GM21447 (cell line): ENCODE measurements around the gene PFDN1.
"Not testable (repeated sequence)": the region's sequence is repeated elsewhere in the genome, so short reads cannot be mapped to it uniquely, and the experiment has no call there.

Source experiments
- ATAC-seq: cut with Tn5 transposase; IDR thresholded peaks from one replicate; pipeline ENCODE4 v1.9.1; 2021; ENCODE audit not compliant: unreplicated experiment

Gene PFDN1, protein sequence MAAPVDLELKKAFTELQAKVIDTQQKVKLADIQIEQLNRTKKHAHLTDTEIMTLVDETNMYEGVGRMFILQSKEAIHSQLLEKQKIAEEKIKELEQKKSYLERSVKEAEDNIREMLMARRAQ

DNA sequence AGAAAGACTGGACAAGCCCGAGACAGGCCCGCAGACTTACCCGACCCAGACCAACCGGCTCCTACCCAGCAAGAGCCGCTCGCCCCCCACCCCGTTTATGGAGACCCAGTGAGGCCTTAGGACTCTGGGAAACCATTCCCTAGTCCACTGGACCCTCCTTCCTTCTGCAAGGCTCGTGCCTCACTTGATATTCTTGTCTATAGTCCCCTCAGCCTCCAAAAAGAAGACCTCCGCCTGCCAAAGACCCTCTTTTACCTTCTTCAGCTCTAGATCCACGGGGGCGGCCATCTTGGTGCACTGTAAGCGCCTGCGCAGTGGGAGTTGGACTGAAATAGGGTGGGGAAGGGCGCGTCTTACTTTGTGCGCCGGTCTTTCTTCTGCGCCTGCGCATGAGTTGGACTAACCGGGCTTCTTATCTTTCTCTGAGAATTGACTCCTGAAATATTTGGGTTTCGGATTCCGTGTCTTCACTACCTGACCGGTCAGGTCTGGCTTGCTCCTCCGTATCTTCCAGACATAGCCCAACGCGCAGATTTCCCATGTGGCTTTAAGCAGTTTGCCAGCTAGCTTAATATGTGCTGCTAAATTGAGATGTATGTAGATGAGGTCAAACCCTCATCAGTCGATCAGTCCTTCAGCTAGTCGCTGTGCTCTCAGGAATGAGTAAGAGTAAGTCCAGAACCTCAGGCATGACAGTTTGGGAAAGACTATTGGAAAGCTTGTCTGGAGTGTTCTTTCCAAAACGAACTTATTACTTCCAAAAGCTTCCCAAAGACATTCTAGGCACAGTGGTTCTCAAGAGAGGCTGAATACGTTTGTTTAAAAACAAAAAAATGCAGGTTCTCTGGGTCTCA is at the start of gene PFDN1:
TSS of gene PFDN1 (minus strand) at position 316 of the 854 bp plus-strand sequence. CDS start at position 288, 28 bp downstream.
- peak; percentile 97 for ATAC-seq

DNA sequence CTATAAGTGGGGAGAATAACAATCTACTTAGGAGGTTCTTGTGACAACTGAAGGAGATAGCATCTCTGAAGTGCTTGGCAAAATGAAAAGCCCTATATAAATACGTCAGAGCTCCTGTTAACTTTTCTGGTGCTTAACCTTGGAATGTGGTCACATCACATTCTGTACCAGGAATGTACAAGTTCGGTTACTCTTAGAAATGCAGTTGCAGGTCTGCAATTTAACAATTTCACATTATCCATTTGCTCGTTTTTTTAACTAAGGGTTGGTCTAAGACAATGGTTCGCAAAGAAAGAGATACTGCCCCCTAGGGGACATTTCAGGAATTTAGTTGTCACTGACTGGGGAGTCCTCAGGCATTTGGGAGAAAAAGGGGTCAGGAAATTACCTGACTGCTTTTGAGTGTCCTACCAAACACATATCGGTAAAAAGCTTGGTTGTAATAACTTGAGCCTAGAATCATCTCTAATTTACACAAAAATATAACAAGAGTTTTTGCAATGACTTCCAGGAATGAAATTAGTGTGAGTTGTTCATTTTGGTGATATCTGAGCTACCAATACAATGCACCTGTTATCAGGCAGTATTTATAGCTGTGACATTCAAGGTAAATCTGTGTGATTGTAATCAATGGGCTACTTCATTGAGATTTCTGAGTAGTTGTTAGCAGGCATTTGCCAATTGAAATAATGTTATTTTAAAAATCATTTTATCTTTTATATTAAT is 48.9 kb upstream of the PFDN1 start:
- peak; percentile 48 for ATAC-seq

DNA sequence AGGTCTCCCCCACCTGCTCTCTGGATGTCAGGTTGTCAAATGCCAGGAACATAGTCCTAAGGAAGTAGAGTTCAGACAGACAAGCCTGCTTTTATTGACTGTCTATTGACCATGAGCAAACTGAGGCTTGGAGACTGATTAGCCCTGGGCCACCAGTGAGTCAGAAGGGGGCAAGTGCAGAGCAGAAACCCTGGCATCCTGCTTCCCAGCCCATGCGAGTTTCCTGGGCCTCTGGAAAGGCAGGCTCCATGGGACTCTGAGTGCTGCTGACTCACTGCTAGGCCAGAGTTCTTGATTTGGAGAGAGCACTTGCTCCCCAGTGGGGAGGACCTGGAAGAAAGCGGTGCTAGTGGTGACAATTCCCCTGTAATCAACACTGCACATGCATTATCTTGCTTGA is 46.3 kb upstream of the PFDN1 start:
- ATAC-seq, result no peak

DNA sequence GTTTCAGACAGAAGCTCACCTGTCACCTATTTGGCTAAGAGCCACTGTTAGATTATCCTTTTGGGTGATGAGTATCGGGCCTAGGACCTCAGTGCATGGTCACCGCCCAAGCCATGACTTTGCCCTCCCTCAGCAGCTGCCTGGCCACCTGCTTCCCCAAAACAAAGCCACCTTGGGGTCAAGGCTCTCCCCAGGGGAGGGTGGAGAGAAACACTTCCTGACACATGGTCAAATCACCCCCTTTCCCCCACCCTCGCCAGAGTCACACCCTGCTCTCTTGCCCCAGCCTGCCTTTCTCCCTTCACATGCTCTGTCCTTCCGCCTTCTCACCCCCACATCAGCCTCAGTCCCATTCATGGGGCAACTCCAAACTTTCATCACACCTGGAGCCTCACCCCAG is 45.2 kb upstream of the PFDN1 start:
- ATAC-seq, result no peak

DNA sequence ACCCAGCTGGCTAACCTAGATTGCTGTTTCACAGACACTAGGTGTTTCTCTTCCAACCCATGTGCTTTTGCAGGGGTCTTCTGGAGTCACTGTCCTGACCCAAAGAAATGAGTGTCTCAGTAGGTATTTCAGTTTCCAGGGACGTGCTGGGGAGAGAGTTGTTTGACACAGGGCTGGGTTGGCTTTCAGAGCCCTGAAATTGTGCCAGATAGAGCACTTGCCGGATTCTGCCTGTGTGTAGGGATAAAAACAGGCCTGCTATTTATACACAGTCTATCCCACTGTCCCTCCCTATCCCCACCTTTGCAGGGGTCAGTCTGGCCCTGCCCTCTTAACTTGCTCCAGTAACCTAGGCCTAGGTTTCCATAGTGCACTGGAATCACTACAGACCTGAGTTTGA is 44.5 kb upstream of the PFDN1 start:
- ATAC-seq, result no peak

DNA sequence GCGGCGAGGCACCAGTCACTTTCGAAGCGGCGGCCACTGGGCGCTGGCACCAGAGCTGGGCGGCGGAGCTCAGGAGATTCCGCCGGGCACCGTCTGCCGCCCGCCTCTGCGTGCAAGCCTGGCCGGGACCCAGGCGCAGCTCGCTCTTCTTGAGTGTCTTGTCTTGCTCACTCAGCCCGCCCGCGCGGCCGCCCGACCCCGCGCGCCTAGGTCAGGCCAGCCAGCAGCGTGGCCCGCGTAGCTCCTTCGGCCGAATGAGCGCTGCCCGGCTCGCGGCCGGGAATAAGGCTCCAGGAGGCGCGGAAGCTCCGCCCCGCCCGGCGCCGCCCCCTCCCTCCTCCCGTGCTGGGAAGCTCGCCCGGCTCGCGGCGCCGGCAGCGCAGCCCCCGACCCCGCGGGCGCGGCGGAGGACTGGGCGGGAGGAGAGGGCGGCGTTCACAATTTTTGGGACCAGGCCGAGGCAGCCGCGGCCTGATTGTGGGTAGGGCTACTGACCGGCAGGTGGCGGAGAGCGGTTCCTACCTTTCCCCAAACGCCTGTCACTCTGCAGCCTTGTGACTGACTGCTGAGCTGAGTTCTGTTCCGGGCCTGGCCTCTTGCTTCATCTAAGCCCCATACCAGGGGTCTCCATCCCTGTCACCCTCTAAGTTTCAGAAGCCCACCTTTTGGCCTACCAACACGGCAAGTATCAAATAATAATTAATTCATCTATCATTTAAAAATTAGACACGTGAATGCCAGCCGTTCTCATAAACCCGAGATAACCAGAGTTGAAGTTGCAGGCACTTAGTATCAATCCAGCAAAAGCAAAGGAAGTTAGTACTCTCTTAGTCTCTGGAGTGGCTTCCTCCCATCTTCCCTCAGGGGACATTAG is 43.7 kb upstream of the PFDN1 start, which contains the start of gene HBEGF:
TSS of gene HBEGF (minus strand) at position 256 of the 874 bp plus-strand sequence. CDS start 275 bp downstream, outside the sequence.
- peak; percentile 74 for ATAC-seq

DNA sequence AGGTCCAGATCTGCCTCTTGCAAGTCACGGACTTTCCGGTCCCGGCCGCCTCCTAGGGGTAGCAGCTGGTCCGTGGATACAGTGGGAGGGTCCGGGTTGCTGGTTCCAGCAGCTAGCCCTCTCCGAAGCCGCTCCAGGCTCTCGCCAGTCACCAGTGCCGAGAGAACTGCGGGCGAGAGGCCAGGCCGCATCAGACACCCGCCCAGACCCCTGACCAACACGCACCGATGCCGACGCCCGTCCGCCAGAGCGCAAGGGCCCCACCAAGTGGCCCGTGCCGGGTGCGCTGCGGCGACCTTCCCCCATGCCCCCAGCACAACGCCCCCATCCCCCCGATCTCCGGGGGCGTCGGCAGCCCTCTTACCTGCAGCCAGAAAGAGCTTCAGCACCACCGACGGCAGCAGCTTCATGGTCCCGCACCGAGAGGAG is 43.0 kb upstream of the PFDN1 start:
- no peak for ATAC-seq

DNA sequence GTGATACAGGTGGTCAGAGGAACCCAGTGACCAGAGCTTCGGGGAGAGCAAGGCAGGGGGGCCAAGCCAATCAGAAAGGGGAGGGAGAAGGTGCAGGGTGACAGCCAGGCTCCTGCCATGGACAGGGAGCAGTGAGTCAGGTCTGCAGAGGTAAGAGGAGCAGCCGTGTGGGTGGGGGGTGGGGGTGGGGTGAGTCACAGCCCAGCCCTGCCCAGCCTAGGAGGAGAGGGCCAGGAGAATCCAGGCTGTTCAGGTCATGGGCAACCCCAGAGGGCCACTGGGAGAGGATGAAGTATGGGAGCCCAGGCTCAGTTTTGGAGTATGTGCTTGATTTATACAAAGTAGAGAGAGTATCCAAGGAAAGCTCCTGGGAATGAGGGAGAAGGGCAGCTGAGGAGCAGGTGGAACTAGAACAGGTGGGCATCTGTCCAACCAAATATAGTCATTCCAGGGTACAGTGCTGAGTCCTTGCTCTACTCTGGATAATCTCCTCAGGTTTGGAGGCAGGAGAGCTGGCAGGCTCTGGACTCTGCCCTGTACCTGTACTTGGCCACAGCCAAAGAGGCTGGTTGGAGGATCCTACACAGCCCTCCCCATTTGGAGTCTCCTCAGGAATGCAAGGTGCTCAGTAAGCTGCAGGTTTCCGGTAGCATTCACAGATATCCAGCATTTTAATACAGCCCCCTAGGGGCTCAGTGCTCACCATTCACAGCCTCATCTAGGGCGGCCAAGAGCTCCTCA is 42.0 kb upstream of the PFDN1 start:
- ATAC-seq, result no peak

DNA sequence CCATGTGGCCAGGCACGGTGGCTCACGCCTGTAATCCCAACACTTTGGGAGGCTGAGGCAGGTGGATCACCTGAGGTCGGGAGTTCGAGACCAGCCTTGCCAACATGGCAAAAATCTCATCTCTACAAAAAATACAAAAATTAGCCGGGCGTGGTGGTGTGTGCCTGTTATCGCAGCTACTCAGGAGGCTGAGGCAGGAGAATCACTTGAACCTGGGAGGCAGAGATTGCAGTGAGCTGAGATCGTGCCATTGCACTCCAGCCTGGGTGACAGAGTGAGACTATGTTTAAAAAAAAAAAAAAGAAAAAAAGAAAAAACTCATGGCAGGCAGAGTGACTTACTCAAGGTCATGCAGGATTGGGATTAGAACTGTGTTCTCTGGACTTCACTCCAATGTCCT is 40.9 kb upstream of the PFDN1 start:
- not testable (repeated sequence) for ATAC-seq

DNA sequence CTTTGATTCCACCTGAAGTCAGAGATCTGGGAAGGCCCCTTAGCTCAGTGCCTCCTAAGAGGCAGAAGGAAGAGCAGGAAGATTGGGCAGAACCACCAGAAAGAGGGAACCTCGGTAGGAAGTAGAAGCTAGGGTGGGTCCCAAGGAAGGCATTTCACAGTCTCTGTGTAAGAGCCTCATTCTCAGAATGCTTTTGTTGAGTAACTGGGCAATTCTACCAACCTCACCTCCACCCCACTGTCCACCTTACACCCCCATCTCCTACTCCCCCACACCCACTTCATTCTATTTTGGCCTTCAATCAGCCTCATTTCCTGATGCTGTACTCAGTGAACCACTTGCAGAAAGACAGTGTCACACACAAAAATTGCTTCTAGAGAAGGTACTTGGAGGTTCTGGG is 40.0 kb upstream of the PFDN1 start:
- no peak for ATAC-seq

DNA sequence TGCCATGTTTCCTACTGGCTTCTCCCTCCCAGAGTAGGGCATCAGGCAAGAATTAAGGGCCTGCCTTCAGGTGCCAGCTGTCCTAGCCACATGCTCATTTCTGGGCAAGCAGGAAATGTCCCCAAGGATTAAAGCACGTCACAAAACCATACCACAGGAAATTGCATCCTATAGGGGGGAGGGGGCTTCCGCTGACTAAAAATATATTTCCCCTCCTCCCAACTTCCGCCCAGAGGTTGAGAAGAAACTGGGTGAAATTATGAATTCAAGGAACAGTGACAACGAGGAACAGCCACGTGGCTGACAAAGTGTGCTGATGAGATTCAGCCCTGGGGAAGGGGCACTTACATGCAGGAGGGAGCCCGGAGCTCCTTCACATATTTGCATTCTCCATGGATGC is 39.4 kb upstream of the PFDN1 start:
- no peak for ATAC-seq

DNA sequence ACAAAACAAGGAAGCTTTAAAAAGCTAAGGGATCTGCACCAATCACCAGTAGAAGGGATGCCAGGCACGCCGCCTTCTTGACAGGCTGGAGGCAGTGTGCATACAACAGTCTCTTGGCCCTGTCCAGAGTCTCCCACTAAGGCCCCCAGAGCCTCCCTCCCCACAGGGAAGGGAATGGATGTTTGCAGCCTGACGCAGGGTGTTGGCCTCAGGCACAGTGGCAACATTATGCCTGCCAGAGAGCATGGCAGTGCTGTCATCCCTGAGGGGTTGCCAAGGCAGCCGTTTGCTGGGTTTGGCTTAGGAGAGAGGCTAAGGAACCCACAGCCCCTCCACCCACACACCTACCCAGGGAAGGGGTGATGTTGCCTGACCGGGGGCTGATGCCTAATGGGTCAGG is 38.7 kb upstream of the PFDN1 start:
- ATAC-seq, result no peak

DNA sequence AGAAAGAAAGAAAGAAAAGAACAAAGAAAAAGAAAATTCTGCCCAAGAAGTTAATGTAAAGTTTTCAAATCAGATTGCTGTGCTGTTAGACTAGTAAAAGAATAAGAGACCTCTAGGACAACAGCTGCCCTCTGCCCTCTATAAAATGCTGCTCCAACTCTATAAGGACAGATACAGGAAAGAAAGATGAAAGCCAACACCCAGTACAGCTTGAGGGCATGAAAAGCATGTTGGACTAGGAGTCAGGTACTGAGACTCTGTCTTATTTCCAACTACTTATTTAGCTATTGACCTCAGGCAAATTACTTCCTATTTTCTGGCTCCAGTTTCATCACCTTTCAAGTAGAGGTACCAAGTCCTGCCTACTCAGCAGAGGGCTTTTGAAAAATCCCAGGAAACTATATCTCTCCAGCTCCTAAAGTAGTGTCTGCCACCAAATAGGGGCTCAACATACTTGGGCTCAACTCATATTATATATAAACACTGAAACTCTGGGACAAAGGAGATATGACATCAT is 37.8 kb upstream of the PFDN1 start:
- no peak for ATAC-seq

DNA sequence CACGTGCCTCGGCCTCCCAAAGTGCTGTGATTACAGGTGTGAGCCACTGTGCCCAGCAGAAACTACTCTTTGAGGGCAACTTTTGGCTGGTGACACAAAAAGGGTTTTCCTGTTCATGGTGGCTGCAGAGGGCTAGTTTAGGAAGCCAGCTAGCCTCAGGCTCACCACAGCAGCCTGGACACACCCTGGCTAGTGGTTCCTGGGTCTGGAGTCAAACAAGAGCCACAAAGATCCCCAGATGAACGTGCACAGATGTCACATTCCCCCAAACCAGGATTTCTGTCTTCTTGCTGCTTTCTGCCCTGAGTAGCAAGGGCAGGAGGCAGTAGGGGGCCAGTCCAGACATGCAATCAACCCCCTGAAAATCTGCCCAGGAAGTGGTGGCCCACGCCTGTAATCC is 36.7 kb upstream of the PFDN1 start:
- ATAC-seq, result no peak

DNA sequence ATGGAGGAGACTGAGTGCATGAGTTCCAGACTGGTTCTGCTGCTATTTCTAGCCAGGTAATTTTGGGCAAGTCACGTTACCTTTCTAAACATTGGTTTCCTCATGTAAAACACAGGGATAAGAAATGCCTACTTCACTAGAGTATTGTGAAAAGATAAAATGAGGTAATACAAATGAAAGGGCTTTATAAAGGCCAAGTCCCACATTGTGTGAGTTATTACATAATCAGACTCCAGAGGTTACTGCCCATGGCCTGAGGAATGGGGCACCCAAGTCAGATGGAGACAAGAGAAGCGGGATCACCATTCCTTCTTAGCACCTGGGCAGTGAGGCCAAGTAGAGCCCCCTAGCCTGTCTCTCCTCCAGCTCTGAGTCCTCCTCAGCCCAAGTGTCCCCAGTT is 36.0 kb upstream of the PFDN1 start:
- no peak for ATAC-seq

DNA sequence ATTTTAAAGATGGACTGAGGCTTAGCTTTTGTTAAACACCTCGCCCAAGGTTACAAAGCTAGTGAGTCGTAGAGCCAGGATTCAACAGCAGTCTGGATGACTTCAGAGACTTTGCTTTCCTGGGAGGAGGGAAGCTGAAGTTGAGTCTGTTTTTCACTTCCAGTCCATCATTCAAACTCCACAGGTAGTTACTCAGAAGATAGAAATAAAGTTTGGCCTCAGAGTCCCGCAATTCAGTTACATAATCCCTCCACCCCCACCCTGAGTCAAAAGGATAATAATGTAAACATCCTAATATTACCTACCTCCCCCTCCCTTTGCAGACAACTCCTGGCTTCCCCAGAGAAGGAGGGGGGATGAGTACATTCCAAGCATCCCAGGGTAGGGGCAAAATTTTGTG is 35.4 kb upstream of the PFDN1 start:
- no peak for ATAC-seq

DNA sequence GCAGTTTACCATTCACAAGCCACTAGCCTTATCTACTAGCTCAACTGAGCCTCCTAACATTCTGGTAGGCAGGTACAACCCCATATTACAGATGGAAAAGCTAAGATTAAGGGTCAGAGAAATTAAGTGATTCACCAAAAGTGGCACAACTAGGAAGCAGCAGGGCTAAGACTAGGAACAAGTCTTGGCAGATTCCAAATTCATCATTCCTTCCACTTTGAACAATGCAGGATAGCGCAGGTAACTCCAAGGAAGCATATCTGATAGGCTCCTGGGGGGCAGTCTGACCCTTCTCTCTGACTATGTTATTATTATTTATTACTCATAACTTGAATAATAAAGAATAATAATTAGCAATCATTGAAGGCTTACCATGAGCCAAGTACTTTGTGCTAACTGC is 35.0 kb upstream of the PFDN1 start:
- ATAC-seq, result no peak

DNA sequence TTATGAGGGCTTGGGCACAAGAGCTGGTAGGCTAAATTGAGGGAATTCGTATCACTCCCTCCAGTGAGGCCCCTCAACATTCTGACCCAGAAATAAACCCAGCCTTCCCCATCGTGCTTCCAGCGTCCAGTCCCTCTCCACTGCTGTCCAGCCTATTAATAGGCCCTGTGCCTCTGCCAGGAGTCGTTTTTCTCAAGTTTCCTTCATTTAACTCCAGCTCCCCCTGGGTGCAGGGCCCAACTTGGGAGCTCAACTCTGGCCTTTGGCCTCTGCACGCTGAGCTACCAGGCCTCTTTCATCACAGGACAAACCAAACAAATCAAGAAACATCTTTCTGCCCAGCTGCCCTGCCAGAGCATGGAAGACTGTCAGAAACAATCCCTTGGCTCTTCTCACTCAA is 33.5 kb upstream of the PFDN1 start:
- no peak for ATAC-seq

DNA sequence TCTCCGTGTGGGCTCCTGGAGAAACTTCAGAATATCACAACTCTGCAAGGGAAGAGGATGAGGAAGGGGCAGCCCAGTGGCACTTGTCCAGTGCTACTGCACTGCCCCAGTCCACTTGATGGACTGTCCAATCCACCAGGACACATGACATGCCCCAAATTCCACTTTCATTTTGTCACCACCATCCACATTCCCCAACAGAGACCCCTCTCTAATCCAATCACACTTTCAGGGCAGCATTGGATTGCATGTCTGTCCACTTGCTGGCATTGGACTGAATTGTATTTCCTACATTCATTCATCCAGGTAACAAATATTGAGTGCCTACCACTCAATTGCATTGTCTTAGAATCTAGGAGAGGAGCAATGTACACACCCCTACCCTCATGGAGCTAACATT is 28.7 kb upstream of the PFDN1 start:
- ATAC-seq, result no peak
